Fibroblast of lung (primary cell): ENCODE measurements around the gene SLC12A4.

Source experiments
- CTCF ChIP-seq, 2 donors: IDR thresholded peaks in 1 of 2; conservative IDR thresholded peaks in 1 of 2; 1 replicate in 1 of 2; 2 replicates in 1 of 2; pipeline ENCODE4 v1.5.1; 2011 to 2012; ENCODE audit warnings: low read length in 2 of 2, control low read depth in 1 of 2, inconsistent platforms in 1 of 2, low read depth in 1 of 2, mild to moderate bottlenecking in 1 of 2
- EZH2 ChIP-seq: IDR thresholded peaks from 2 replicates; pipeline ENCODE4 v1.5.1; 2012; ENCODE audit warnings: low read length, control low read depth, mild to moderate bottlenecking; ENCODE audit errors: missing control alignments

GRCh38 chr16:67949645-67950044 lies 18.8 kb downstream of the SLC12A4 start:
- no peak for TF ChIP-seq CTCF (conservative IDR thresholded peaks at IDR 0.05 in 1 of 2, IDR thresholded peaks at IDR 0.05 in 1 of 2; ENCODE audit: low read depth in 1 of 2, low read length in 2 of 2)
- no peak for TF ChIP-seq EZH2
